Measurements from ENCODE around the gene LRRN2.
"Not testable (repeated sequence)": the region's sequence is repeated elsewhere in the genome, so short reads cannot be mapped to it uniquely, and the experiment has no call there.

- not testable (repeated sequence) for TF ChIP-seq ELF4 (IDR thresholded peaks at IDR 0.05); FOXK2 (IDR thresholded peaks at IDR 0.05); FOXA1 (IDR thresholded peaks at IDR 0.05); FOXM1 (IDR thresholded peaks at IDR 0.05; ENCODE audit: borderline replicate concordance); PKNOX1 (IDR thresholded peaks at IDR 0.05); NFRKB (IDR thresholded peaks at IDR 0.05); TARDBP (IDR thresholded peaks at IDR 0.05)
Measured at GRCh38 chr1:204691328-204691730, 5.8 kb upstream of the LRRN2 start.
